ENCODE results near the gene AHI1.
"Not testable (repeated sequence)": the region's sequence is repeated elsewhere in the genome, so short reads cannot be mapped to it uniquely, and the experiment has no call there.

DNA sequence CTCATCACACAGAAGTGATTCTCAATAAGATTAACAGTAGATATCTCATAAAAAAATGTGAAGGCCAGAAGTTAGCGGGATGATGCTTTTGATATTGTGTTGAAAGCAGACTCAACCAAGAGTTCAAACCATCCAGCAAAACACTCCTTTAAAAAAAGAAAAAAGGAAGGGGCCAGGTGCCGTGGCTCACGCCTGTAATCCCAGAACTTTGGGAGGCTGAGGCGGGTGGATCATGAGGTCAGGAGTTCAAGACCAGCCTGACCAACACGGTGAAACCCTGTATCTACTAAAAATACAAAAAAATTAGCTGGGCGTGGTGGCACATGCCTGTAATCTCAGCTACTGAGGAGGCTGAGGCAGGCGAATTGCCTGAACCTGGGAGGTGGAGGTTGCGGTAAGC lies 157.6 kb downstream of the AHI1 start:
- TF ChIP-seq CTCF, POLR2A (IDR thresholded peaks at IDR 0.05): not testable (repeated sequence)

Data from heart left ventricle (tissue), 13 donors.